ENCODE results near the gene ATP5PD. TPM values are rescaled to one million over a fixed set of nuclear protein-coding genes. Genes with fewer than 3 reads are reported as not detected.
A peak's percentile ranks its signal among the peaks of the same experiment; 100 is the strongest.

ATP5PD gene
- total and polyA plus RNA-seq, 2 of the 13 experiments (the other 11 are each of a cell fraction or from before 2014, with no cell fraction given), result 158 to 428 TPM

DNA sequence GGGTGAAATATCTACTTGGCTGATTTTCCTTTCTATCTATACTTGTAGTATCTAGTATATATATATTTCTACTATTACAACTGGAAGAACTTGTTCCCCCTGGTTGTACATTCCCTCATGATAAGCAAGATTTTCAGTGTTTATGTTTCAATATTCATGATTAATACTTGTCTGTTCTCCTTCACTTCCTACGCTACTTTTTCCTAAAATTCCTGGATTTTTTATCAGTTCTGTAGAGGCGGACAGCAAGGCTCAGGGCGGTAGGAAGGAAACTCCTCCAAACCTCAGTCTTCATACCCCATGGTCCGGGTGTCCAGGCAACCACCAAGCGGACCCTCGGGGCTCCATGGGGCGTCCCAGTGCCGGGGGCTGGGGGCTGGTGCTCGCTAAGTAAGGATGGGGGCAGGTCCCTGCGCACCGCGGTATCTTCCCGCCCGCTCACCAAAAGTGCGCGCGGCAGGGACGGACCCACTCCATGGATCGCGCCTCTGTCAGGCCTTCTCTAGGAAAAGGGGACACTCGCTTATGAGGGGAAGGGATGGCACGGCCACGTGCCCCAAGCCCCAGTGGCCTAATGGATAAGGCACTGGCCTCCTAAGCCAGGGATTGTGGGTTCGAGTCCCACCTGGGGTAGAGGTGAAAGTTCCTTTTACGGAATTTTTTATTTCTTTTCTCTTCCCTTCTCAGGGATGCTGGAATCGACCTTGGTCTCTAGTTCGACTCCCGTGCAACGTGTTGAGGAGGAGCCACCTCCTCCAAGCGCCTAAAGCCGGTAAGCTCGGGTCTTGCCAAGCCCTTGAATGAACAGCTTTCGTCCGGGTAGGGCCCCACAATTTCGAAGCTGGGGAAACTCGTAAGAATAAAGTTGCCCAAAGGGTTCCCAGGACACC lies 13.2 kb downstream of the ATP5PD start (continued):
- TF ChIP-seq, protein P1, sequence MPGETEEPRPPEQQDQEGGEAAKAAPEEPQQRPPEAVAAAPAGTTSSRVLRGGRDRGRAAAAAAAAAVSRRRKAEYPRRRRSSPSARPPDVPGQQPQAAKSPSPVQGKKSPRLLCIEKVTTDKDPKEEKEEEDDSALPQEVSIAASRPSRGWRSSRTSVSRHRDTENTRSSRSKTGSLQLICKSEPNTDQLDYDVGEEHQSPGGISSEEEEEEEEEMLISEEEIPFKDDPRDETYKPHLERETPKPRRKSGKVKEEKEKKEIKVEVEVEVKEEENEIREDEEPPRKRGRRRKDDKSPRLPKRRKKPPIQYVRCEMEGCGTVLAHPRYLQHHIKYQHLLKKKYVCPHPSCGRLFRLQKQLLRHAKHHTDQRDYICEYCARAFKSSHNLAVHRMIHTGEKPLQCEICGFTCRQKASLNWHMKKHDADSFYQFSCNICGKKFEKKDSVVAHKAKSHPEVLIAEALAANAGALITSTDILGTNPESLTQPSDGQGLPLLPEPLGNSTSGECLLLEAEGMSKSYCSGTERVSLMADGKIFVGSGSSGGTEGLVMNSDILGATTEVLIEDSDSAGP (CRISPR knock-in tag; IDR thresholded peaks at IDR 0.05; ENCODE audit: borderline replicate concordance), result peak; percentile 41
- TF ChIP-seq, protein P2, sequence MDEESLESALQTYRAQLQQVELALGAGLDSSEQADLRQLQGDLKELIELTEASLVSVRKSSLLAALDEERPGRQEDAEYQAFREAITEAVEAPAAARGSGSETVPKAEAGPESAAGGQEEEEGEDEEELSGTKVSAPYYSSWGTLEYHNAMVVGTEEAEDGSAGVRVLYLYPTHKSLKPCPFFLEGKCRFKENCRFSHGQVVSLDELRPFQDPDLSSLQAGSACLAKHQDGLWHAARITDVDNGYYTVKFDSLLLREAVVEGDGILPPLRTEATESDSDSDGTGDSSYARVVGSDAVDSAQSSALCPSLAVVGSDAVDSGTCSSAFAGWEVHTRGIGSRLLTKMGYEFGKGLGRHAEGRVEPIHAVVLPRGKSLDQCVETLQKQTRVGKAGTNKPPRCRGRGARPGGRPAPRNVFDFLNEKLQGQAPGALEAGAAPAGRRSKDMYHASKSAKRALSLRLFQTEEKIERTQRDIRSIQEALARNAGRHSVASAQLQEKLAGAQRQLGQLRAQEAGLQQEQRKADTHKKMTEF (CRISPR knock-in tag; IDR thresholded peaks at IDR 0.05), result peak; percentile 84; the same call in 1 of the 2 replicates
- TF ChIP-seq, protein P3, sequence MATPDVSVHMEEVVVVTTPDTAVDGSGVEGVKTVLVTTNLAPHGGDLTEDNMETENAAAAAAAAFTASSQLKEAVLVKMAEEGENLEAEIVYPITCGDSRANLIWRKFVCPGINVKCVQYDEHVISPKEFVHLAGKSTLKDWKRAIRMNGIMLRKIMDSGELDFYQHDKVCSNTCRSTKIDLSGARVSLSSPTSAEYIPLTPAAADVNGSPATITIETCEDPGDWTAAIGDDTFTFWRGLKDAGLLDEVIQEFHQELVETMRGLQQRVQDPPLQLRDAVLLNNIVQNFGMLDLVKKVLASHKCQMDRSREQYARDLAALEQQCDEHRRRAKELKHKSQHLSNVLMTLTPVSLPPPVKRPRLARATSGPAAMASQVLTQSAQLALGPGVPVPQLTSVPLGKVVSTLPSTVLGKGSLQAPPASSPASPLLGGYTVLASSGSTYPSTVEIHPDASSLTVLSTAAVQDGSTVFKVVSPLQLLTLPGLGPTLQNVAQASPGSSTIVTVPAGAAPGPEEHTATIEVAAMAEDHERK (CRISPR knock-in tag; IDR thresholded peaks at IDR 0.05; ENCODE audit: low read depth), result no peak
- TF ChIP-seq ZNF589 (CRISPR knock-in tag; conservative IDR thresholded peaks at IDR 0.05) (peak; percentile 72; the same call in 1 of the 2 replicates), HNRNPH1 (optimal IDR thresholded peaks at IDR 0.05; ENCODE audit: low read depth, low read length) (no peak), ZNF33B (CRISPR knock-in tag; IDR thresholded peaks at IDR 0.05) (no peak), ZBTB1 (CRISPR knock-in tag; IDR thresholded peaks at IDR 0.05; ENCODE audit: borderline replicate concordance) (no peak), ZNF670 (CRISPR knock-in tag; IDR thresholded peaks at IDR 0.05; ENCODE audit: borderline replicate concordance) (peak; percentile 40; the same call in 1 of the 2 replicates), ESRRA (CRISPR knock-in tag; IDR thresholded peaks at IDR 0.05; ENCODE audit: low read depth) (0 out of 2 replicates have a peak, but pooled peaks have one; percentile 17), KAT2B (IDR thresholded peaks at IDR 0.05; ENCODE audit: borderline replicate concordance, low read depth, low read length) (no peak), ZNF792 (CRISPR knock-in tag; IDR thresholded peaks at IDR 0.05) (peak; percentile 89), SIX1 (CRISPR knock-in tag; IDR thresholded peaks at IDR 0.05; ENCODE audit: borderline replicate concordance) (peak; percentile 27; the same call in 1 of the 2 replicates), IKZF4 (CRISPR knock-in tag; IDR thresholded peaks at IDR 0.05; ENCODE audit: borderline replicate concordance, low read depth, not compliant biosample characterization) (no peak), ONECUT2 (CRISPR knock-in tag; IDR thresholded peaks at IDR 0.05) (no peak; the same call in 1 of the 2 replicates)
- TF ChIP-seq, protein P4, sequence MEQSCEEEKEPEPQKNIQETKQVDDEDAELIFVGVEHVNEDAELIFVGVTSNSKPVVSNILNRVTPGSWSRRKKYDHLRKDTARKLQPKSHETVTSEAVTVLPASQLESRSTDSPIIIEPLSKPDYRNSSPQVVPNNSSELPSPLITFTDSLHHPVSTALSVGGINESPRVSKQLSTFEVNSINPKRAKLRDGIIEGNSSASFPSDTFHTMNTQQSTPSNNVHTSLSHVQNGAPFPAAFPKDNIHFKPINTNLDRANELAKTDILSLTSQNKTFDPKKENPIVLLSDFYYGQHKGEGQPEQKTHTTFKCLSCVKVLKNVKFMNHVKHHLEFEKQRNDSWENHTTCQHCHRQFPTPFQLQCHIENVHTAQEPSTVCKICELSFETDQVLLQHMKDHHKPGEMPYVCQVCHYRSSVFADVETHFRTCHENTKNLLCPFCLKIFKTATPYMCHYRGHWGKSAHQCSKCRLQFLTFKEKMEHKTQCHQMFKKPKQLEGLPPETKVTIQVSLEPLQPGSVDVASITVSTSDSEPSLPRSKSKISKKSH (CRISPR knock-in tag; IDR thresholded peaks at IDR 0.05; ENCODE audit: borderline replicate concordance), result peak; percentile 93; the same call in 1 of the 2 replicates
- TF ChIP-seq, protein P5, sequence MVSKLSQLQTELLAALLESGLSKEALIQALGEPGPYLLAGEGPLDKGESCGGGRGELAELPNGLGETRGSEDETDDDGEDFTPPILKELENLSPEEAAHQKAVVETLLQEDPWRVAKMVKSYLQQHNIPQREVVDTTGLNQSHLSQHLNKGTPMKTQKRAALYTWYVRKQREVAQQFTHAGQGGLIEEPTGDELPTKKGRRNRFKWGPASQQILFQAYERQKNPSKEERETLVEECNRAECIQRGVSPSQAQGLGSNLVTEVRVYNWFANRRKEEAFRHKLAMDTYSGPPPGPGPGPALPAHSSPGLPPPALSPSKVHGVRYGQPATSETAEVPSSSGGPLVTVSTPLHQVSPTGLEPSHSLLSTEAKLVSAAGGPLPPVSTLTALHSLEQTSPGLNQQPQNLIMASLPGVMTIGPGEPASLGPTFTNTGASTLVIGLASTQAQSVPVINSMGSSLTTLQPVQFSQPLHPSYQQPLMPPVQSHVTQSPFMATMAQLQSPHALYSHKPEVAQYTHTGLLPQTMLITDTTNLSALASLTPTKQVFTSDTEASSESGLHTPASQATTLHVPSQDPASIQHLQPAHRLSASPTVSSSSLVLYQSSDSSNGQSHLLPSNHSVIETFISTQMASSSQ (IDR thresholded peaks at IDR 0.05; ENCODE audit: low read depth), result no peak
- TF ChIP-seq, protein P5 (CRISPR knock-in tag; IDR thresholded peaks at IDR 0.05; ENCODE audit: borderline replicate concordance), result peak; percentile 61; the same call in 1 of the 2 replicates
